Spleen (tissue), 11 donors: ENCODE measurements around the gene PIK3C3. TPM values are rescaled to one million over a fixed set of nuclear protein-coding genes. Genes with fewer than 3 reads are reported as not detected.
"Not testable (repeated sequence)": the region's sequence is repeated elsewhere in the genome, so short reads cannot be mapped to it uniquely, and the experiment has no call there.

Experiments
- DNase-seq: peaks from one replicate; pipeline ENCODE4 v3.0.0-alpha.2; 2020
- H3K27ac ChIP-seq, 8 donors: fragments of 200-600 bp; sonication (generic) in 7 of 8; 1 replicate in 4 of 8; 2 replicates in 4 of 8; pipeline versions ENCODE4 v1.5.0 to v1.8.0; 2016 to 2021; ENCODE audit warnings: inconsistent platforms in 4 of 8, mild to moderate bottlenecking in 4 of 8, moderate library complexity in 1 of 8
- H3K27me3 ChIP-seq, 7 donors: fragments of 200-600 bp; sonication (generic) in 6 of 7; replicated peaks in 1 of 7; 1 replicate in 4 of 7; 2 replicates in 3 of 7; pipeline versions ENCODE4 v1.5.0 to v1.8.0; 2016 to 2021; ENCODE audit warnings: inconsistent platforms in 3 of 7, mild to moderate bottlenecking in 1 of 7
- H3K36me3 ChIP-seq, 6 donors: fragments of 200-600 bp; sonication (generic) in 5 of 6; 1 replicate in 4 of 6; 2 replicates in 2 of 6; pipeline versions ENCODE4 v1.5.0 to v1.8.0; 2016 to 2021; ENCODE audit warnings: inconsistent platforms in 2 of 6
- H3K4me1 ChIP-seq, 6 donors: fragments of 200-600 bp; sonication (generic) in 5 of 6; 1 replicate in 3 of 6; 2 replicates in 3 of 6; pipeline versions ENCODE4 v1.5.0 to v1.8.0; 2016 to 2021; ENCODE audit warnings: inconsistent platforms in 3 of 6
- H3K4me3 ChIP-seq, 8 donors: fragments of 200-600 bp; sonication (generic) in 7 of 8; 1 replicate in 4 of 8; 2 replicates in 4 of 8; pipeline versions ENCODE4 v1.5.0 to v1.8.0; 2016 to 2021; ENCODE audit warnings: inconsistent platforms in 4 of 8, mild to moderate bottlenecking in 4 of 8, moderate library complexity in 2 of 8
- H3K9me3 ChIP-seq, 8 donors: fragments of 200-600 bp; sonication (generic) in 7 of 8; 1 replicate in 4 of 8; 2 replicates in 4 of 8; pipeline versions ENCODE4 v1.5.0 to v1.8.0; 2016 to 2021; ENCODE audit warnings: inconsistent platforms in 4 of 8
- CTCF ChIP-seq, 11 experiments: fragments of 200-600 bp in 7 of 11; fragments of 450-650 bp in 4 of 11; sonication (generic) in 4 of 11; IDR thresholded peaks in 8 of 11; conservative IDR thresholded peaks in 3 of 11; 1 replicate in 7 of 11; 2 replicates in 4 of 11; pipeline versions ENCODE4 v1.4.0 to v1.8.0; 2016 to 2021; ENCODE audit warnings: antibody characterized with exemption in 11 of 11, inconsistent platforms in 4 of 11, mild to moderate bottlenecking in 1 of 11
- POLR2A ChIP-seq, 3 donors: fragments of 450-650 bp; IDR thresholded peaks; one replicate each; pipeline ENCODE4 v1.5.1; 2017; ENCODE audit warnings: antibody characterized with exemption in 3 of 3, mild to moderate bottlenecking in 1 of 3
- POLR2AphosphoS5 ChIP-seq, 3 donors: sonication (generic); formaldehyde crosslinking; IDR thresholded peaks; one replicate each; pipeline ENCODE4 v1.5.1; 2017; ENCODE audit warnings: antibody characterized with exemption in 3 of 3
- WGBS, 5 donors: extraction: QIAGEN DNeasy Blood & Tissue Kit in 3 of 5; methylation state at CpG; one replicate each; pipeline versions ENCODE4 v1.1.5 to v1.1.7; 2013 to 2018; 5-methylcytosine and 5-hydroxymethylcytosine counted together
- intact Hi-C: fragments of 100-400 bp; cut with DNase I; formaldehyde crosslinking; loops from one replicate; pipeline ENCODE4 v1.15.0; 2023; ENCODE audit warnings: low total_unique reads
- polyA plus RNA-seq, 3 donors: library from polyadenylated mRNA; stranded (reverse); fragments of 200-250 nt; gene quantifications; one replicate each; pipeline ENCODE4 v1.2.1, GENCODE V29; 2013
- total RNA-seq, 7 donors: library from RNA; depleted of rRNA in 3 of 7; stranded (reverse); fragments of >200 nt in 3 of 7; fragmentation: NEBNext Ultra II Directional in 4 of 7; extraction: Animal tissue kit (Norgen Biotek cat#: 25700) in 4 of 7; gene quantifications; one replicate each; pipeline versions ENCODE4 v1.1.0 to v1.2.1, GENCODE V29; 2016 to 2021
- donor health status: healthy with polysubstance abuse.
- donor health status: DM: no; HTN: no; CAD: no; lungs with moderate emphysema.
- donor health status: DM: no; HTN: no; CAD: no.
- donor health status: Bipolar disorder and iron deficiency.
- donor health status: healthy.
- donor health status: DM: no; HTN: no; CAD: no.
- donor health status: DM: yes; HTN: yes; CAD: no.

PIK3C3 gene
- total and polyA plus RNA-seq, 10 donors: 22.8 to 77.3 (median 62.2) TPM

- no peaks in the 10 kb centered on the region for H3K9me3 ChIP-seq
- H3K4me1 ChIP-seq: no peaks in the 10 kb centered on the region
- no peak overlapping the region for H3K27ac ChIP-seq
- TF ChIP-seq POLR2AphosphoS5 (IDR thresholded peaks at IDR 0.05) (no peak), CTCF (IDR thresholded peaks at IDR 0.05 in 8 of 11, conservative IDR thresholded peaks at IDR 0.05 in 3 of 11) (no peak), POLR2A (IDR thresholded peaks at IDR 0.05) (no peak)
- H3K4me3 ChIP-seq: no peak overlapping the region
- H3K27me3 ChIP-seq: no peaks in the 10 kb centered on the region
- peaks cover 2 to 99% (median 40%) of the 10 kb centered on the region in 6 donors for H3K36me3 ChIP-seq
- DNase-seq: no peak
- intact Hi-C loops: no loop called here
These were observed 50.7 kb downstream of the PIK3C3 start for GRCh38 chr18:42005782-42006181.

GRCh38 chr18:42009457-42009856 is 54.4 kb downstream of the PIK3C3 start:
- intact Hi-C loops, DNase-seq, H3K4me3 ChIP-seq, H3K27me3 ChIP-seq, H3K27ac ChIP-seq, H3K9me3 ChIP-seq, H3K4me1 ChIP-seq: not testable (repeated sequence)
- H3K36me3 ChIP-seq: peaks cover 0 to 100% (median 27%) of the 10 kb centered on the region in 6 donors

- TF ChIP-seq POLR2A (IDR thresholded peaks at IDR 0.05) (no peak), POLR2AphosphoS5 (IDR thresholded peaks at IDR 0.05) (no peak), CTCF (IDR thresholded peaks at IDR 0.05 in 8 of 11, conservative IDR thresholded peaks at IDR 0.05 in 3 of 11) (no peak)
- no peak for DNase-seq
- Histone ChIP-seq H3K27ac (no peak overlapping the region), H3K27me3 (no peaks in the 10 kb centered on the region), H3K4me3 (no peak overlapping the region), H3K4me1 (no peaks in the 10 kb centered on the region), H3K36me3 (peaks cover 0 to 100% (median 29%) of the 10 kb centered on the region in 6 donors), H3K9me3 (no peaks in the 10 kb centered on the region)
- intact Hi-C loops: no loop called here
- WGBS, 5 donors: 83 to 97% (median 91%) methylated on average over 4 of the region's 4 CpGs
These were observed 56.0 kb downstream of the PIK3C3 start for GRCh38 chr18:42011053-42011452.

- no peak for TF ChIP-seq POLR2A (IDR thresholded peaks at IDR 0.05)
- TF ChIP-seq POLR2AphosphoS5 (IDR thresholded peaks at IDR 0.05): no peak
- no peak for TF ChIP-seq CTCF (IDR thresholded peaks at IDR 0.05 in 8 of 11, conservative IDR thresholded peaks at IDR 0.05 in 3 of 11)
- Histone ChIP-seq H3K4me1 (no peaks in the 10 kb centered on the region), H3K27ac (no peak overlapping the region), H3K27me3 (no peaks in the 10 kb centered on the region), H3K9me3 (no peaks in the 10 kb centered on the region), H3K4me3 (no peak overlapping the region), H3K36me3 (peaks cover 0 to 96% (median 38%) of the 10 kb centered on the region in 6 donors)
- 81 to 88% (median 82%) methylated on average over 4 of the region's 4 CpGs for WGBS, 5 donors
- intact Hi-C loops: no loop called here
- no peak for DNase-seq
These were observed 63.8 kb downstream of the PIK3C3 start for GRCh38 chr18:42018831-42019230.

- Histone ChIP-seq H3K4me1 (peaks cover 0 to 6% (median 0%) of the 10 kb centered on the region in 6 donors), H3K36me3 (peaks cover 0 to 78% (median 24%) of the 10 kb centered on the region in 6 donors), H3K27ac (no peak overlapping the region), H3K9me3 (no peaks in the 10 kb centered on the region), H3K27me3 (no peaks in the 10 kb centered on the region), H3K4me3 (no peak overlapping the region)
- WGBS, 5 donors: 80 to 95% (median 90%) methylated on average over 1 of the region's 1 CpG
- intact Hi-C loops: no loop called here
- no peak for DNase-seq
- TF ChIP-seq POLR2A (IDR thresholded peaks at IDR 0.05): no peak
- no peak for TF ChIP-seq CTCF (IDR thresholded peaks at IDR 0.05 in 8 of 11, conservative IDR thresholded peaks at IDR 0.05 in 3 of 11)
- TF ChIP-seq POLR2AphosphoS5 (IDR thresholded peaks at IDR 0.05): no peak
These were observed 69.1 kb downstream of the PIK3C3 start for GRCh38 chr18:42024131-42024530.
